ENCODE measurements around the gene CD151.

CD151 gene

GRCh38 chr11:869399-870126 is 36.8 kb downstream of the CD151 start:
- H3K4me3 ChIP-seq (ENCODE audit: low read depth, low read length), result no peak overlapping the region

- no peak overlapping the region for H3K4me3 ChIP-seq (ENCODE audit: low read depth, low read length)
Measured at GRCh38 chr11:870127-870413, 37.3 kb downstream of the CD151 start.

- no peak overlapping the region for H3K4me3 ChIP-seq (ENCODE audit: low read depth, low read length)
Measured at GRCh38 chr11:870418-870817, 37.7 kb downstream of the CD151 start.

- H3K4me3 ChIP-seq (ENCODE audit: low read depth, low read length), result no peak overlapping the region
Measured at GRCh38 chr11:871472-871871, 38.7 kb downstream of the CD151 start.

GRCh38 chr11:872799-873198 is 40.0 kb downstream of the CD151 start:
- no peak overlapping the region for H3K4me3 ChIP-seq (ENCODE audit: low read depth, low read length)

GRCh38 chr11:873706-874105 is 41.0 kb downstream of the CD151 start:
- no peak overlapping the region for H3K4me3 ChIP-seq (ENCODE audit: low read depth, low read length)

GRCh38 chr11:875203-875602 is 42.5 kb downstream of the CD151 start:
- H3K4me3 ChIP-seq (ENCODE audit: low read depth, low read length), result no peak overlapping the region

- H3K4me3 ChIP-seq (ENCODE audit: low read depth, low read length), result no peak overlapping the region
Measured at GRCh38 chr11:875769-876301, 43.1 kb downstream of the CD151 start.

GRCh38 chr11:876545-876944 is 43.8 kb downstream of the CD151 start:
- H3K4me3 ChIP-seq (ENCODE audit: low read depth, low read length), result no peak overlapping the region

GRCh38 chr11:877565-877964 is 44.8 kb downstream of the CD151 start:
- no peak overlapping the region for H3K4me3 ChIP-seq (ENCODE audit: low read depth, low read length)

- no peak overlapping the region for H3K4me3 ChIP-seq (ENCODE audit: low read depth, low read length)
Measured at GRCh38 chr11:880447-880846, 47.7 kb downstream of the CD151 start.

- no peak overlapping the region for H3K4me3 ChIP-seq (ENCODE audit: low read depth, low read length)
Measured at GRCh38 chr11:882596-882995, 49.8 kb downstream of the CD151 start.

GRCh38 chr11:883527-883926 is 50.8 kb downstream of the CD151 start:
- H3K4me3 ChIP-seq (ENCODE audit: low read depth, low read length), result no peak overlapping the region

- no peak overlapping the region for H3K4me3 ChIP-seq (ENCODE audit: low read depth, low read length)
Measured at GRCh38 chr11:884578-885070, 51.9 kb downstream of the CD151 start.

GRCh38 chr11:886568-886967 is 53.8 kb downstream of the CD151 start:
- no peak overlapping the region for H3K4me3 ChIP-seq (ENCODE audit: low read depth, low read length)

GRCh38 chr11:887589-887988 is 54.8 kb downstream of the CD151 start:
- H3K4me3 ChIP-seq (ENCODE audit: low read depth, low read length), result no peak overlapping the region

Measured in iPS-11a (cell line).